ENCODE data around the gene COX6B2.

- TF ChIP-seq ELK4 (IDR thresholded peaks at IDR 0.05; ENCODE audit: borderline replicate concordance, low read depth, low read length), result no peak
- TF ChIP-seq ZNF138 (tag by site-specific recombination; IDR thresholded peaks at IDR 0.05; ENCODE audit: borderline replicate concordance), result no peak
- TF ChIP-seq ZNF398 (tag by site-specific recombination; IDR thresholded peaks at IDR 0.05), result no peak
- no peak for TF ChIP-seq CTCF (tag by site-specific recombination; IDR thresholded peaks at IDR 0.05)
- TF ChIP-seq ZNF670 (tag by site-specific recombination; IDR thresholded peaks at IDR 0.05; ENCODE audit: low read depth), result no peak
- no peak for TF ChIP-seq ZNF214 (tag by site-specific recombination; IDR thresholded peaks at IDR 0.05; ENCODE audit: borderline replicate concordance)
- TF ChIP-seq YY1 (tag by site-specific recombination; IDR thresholded peaks at IDR 0.05), result no peak
- no peak for TF ChIP-seq SP2 (tag by site-specific recombination; IDR thresholded peaks at IDR 0.05)
- TF ChIP-seq ZNF19 (tag by site-specific recombination; IDR thresholded peaks at IDR 0.05; ENCODE audit: low read depth), result no peak
- TF ChIP-seq ZNF302 (tag by site-specific recombination; IDR thresholded peaks at IDR 0.05; ENCODE audit: low read depth), result no peak
- no peak for TF ChIP-seq ZNF416 (tag by site-specific recombination; IDR thresholded peaks at IDR 0.05)
- TF ChIP-seq ZNF274 (IDR thresholded peaks at IDR 0.05; ENCODE audit: low read length), result no peak
- TF ChIP-seq ZNF274 (tag by site-specific recombination; IDR thresholded peaks at IDR 0.05; ENCODE audit: borderline replicate concordance), result no peak
These were observed 38.6 kb upstream of the COX6B2 start for GRCh38 chr19:55392820-55393761.

All from HEK293 (cell line).